Upper lobe of left lung (tissue), 6 donors: ENCODE results near the gene NPR3. TPM values are rescaled to one million over a fixed set of nuclear protein-coding genes. Genes with fewer than 3 reads are reported as not detected.

Experiments
- ATAC-seq, 2 donors: fragments of 200-7000 bp; cut with Tn5 transposase; one replicate each; pipeline ENCODE4 v1.9.1; 2022; ENCODE audit warnings: mild to moderate bottlenecking in 2 of 2, moderate library complexity in 2 of 2; ENCODE audit not compliant: low FRiP score in 2 of 2
- DNase-seq, 2 donors: peaks; one replicate each; pipeline ENCODE4 v3.0.0-alpha.2; 2019 to 2020
- H3K27ac ChIP-seq, 4 donors: fragments of 200-600 bp; sonication (generic); one replicate each; pipeline ENCODE4 v1.5.1; 2016 to 2019
- H3K27me3 ChIP-seq, 4 donors: fragments of 200-600 bp; sonication (generic); one replicate each; pipeline ENCODE4 v1.5.1; 2017 to 2019
- H3K36me3 ChIP-seq, 4 donors: fragments of 200-600 bp; sonication (generic); one replicate each; pipeline ENCODE4 v1.5.1; 2016 to 2019
- H3K4me1 ChIP-seq, 4 donors: fragments of 200-600 bp; sonication (generic); one replicate each; pipeline ENCODE4 v1.5.1; 2018 to 2019
- H3K4me3 ChIP-seq, 4 donors: fragments of 200-600 bp; sonication (generic); one replicate each; pipeline ENCODE4 v1.5.1; 2017 to 2019; ENCODE audit warnings: mild to moderate bottlenecking in 2 of 4, moderate library complexity in 1 of 4
- H3K9me3 ChIP-seq, 4 donors: fragments of 200-600 bp; sonication (generic); one replicate each; pipeline ENCODE4 v1.5.1; 2018 to 2019
- EP300 ChIP-seq, 4 donors: sonication (generic); formaldehyde crosslinking; IDR thresholded peaks; one replicate each; pipeline ENCODE4 v1.5.1; 2017; ENCODE audit warnings: antibody characterized with exemption in 4 of 4, control low read depth in 2 of 4
- POLR2A ChIP-seq, 4 donors: fragments of 450-650 bp; IDR thresholded peaks; one replicate each; pipeline ENCODE4 v1.5.1; 2016 to 2017; ENCODE audit warnings: antibody characterized with exemption in 4 of 4, mild to moderate bottlenecking in 2 of 4
- POLR2AphosphoS5 ChIP-seq, 2 donors: sonication (generic); formaldehyde crosslinking; IDR thresholded peaks; one replicate each; pipeline ENCODE4 v1.5.1; 2017; ENCODE audit warnings: antibody characterized with exemption in 2 of 2
- WGBS, 2 donors: methylation state at CpG; one replicate each; pipeline ENCODE4 v1.1.5; 2017 to 2018; 5-methylcytosine and 5-hydroxymethylcytosine counted together
- total RNA-seq, 6 donors: library from RNA; depleted of rRNA in 4 of 6; stranded (reverse); fragments of >200 nt in 4 of 6; gene quantifications; one replicate each; pipeline versions ENCODE4 v1.1.0 to v1.2.1, GENCODE V29; 2016 to 2021
- TF ChIP-seq, protein P1 (sequence below), 6 experiments: fragments of 450-650 bp in 4 of 6; fragments of 200-600 bp in 2 of 6; sonication (generic) in 2 of 6; IDR thresholded peaks; one replicate each; pipeline ENCODE4 v1.5.1; 2016 to 2019; ENCODE audit warnings: antibody characterized with exemption in 6 of 6
- donor health status: DM: no; HTN: no; CAD: no; lungs with moderate emphysema.
- donor health status: DM: no; HTN: yes; CAD: no; lungs with severe emphysema.

The NPR3 gene
- total RNA-seq, 6 donors from 2014 or later: 6.3 to 53.3 (median 29.9) TPM

DNA sequence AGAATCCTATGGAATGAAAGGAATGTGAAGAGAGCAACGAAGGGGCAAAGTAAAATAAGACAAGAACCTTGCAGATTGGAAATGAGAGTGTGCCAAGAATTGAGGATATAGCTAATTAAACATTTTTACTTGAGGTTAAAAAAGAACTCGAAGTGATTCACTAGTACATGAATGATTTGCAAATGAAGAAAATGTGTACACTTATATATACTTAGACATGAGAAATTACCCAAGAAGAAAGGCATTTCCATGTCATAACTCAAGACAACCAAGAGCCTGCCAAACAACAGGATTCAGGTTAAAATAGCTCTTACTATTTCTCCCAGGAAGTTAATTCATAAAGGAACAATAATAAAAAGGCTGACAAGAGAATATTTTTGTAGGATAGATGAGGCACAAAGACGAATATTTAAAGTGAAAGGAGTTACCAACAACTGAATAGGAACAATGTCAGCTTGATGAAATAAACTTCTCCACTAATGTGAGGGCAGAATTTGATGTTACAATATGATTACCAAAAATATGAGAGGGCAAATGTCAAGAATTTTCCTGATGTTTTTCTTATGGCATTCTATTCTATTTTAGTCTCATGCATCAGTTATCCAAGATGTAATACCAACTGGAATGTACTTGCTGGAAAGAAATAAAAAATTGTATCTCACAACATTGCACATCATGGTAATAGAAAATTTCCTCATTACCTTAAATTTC is 18.9 kb upstream of the NPR3 start:
- no peaks in the 10 kb centered on the region for H3K9me3 ChIP-seq
- ATAC-seq (no peak), DNase-seq (no peak)
- TF ChIP-seq POLR2AphosphoS5 (IDR thresholded peaks at IDR 0.05) (no peak), POLR2A (IDR thresholded peaks at IDR 0.05) (no peak), EP300 (IDR thresholded peaks at IDR 0.05) (no peak)
- TF ChIP-seq, protein P1, sequence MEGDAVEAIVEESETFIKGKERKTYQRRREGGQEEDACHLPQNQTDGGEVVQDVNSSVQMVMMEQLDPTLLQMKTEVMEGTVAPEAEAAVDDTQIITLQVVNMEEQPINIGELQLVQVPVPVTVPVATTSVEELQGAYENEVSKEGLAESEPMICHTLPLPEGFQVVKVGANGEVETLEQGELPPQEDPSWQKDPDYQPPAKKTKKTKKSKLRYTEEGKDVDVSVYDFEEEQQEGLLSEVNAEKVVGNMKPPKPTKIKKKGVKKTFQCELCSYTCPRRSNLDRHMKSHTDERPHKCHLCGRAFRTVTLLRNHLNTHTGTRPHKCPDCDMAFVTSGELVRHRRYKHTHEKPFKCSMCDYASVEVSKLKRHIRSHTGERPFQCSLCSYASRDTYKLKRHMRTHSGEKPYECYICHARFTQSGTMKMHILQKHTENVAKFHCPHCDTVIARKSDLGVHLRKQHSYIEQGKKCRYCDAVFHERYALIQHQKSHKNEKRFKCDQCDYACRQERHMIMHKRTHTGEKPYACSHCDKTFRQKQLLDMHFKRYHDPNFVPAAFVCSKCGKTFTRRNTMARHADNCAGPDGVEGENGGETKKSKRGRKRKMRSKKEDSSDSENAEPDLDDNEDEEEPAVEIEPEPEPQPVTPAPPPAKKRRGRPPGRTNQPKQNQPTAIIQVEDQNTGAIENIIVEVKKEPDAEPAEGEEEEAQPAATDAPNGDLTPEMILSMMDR (IDR thresholded peaks at IDR 0.05): no peak
- WGBS, 2 donors: 33 to 41% methylated on average over 3 of the region's 3 CpGs
- no peak overlapping the region for H3K27ac ChIP-seq
- no peaks in the 10 kb centered on the region for H3K27me3 ChIP-seq
- no peak overlapping the region for H3K4me3 ChIP-seq
- H3K4me1 ChIP-seq: peaks cover 2 to 7% (median 5%) of the 10 kb centered on the region in 4 donors
- H3K36me3 ChIP-seq: no peaks in the 10 kb centered on the region

DNA sequence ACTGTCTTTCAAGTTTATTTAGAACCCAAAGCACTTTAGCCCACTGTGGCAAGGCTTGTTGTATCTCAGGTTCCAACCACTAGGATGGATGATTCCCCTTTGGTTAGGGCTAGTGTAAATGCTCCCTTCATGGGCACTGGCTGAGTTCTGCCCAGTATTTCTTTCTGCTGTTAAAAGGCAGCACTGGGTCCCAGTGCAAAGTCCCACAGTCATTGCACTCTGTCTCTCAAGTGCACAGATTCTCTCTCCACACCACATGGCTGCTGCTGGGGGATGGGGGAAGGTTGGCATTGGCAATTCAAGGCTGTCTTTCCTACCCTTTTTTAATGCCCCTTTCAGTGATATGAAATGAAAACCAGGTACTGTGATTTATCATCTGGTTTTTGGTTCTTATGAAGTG is 7.2 kb upstream of the NPR3 start:
- TF ChIP-seq EP300 (IDR thresholded peaks at IDR 0.05) (no peak), POLR2AphosphoS5 (IDR thresholded peaks at IDR 0.05) (no peak), POLR2A (IDR thresholded peaks at IDR 0.05) (no peak)
- TF ChIP-seq, protein P1 (IDR thresholded peaks at IDR 0.05): no peak
- DNase-seq (no peak), ATAC-seq (no peak)
- H3K36me3 ChIP-seq: no peaks in the 10 kb centered on the region
- no peak overlapping the region for H3K4me3 ChIP-seq
- H3K27ac ChIP-seq: no peak overlapping the region
- no peaks in the 10 kb centered on the region for H3K4me1 ChIP-seq
- no peaks in the 10 kb centered on the region for H3K27me3 ChIP-seq
- no peaks in the 10 kb centered on the region for H3K9me3 ChIP-seq

DNA sequence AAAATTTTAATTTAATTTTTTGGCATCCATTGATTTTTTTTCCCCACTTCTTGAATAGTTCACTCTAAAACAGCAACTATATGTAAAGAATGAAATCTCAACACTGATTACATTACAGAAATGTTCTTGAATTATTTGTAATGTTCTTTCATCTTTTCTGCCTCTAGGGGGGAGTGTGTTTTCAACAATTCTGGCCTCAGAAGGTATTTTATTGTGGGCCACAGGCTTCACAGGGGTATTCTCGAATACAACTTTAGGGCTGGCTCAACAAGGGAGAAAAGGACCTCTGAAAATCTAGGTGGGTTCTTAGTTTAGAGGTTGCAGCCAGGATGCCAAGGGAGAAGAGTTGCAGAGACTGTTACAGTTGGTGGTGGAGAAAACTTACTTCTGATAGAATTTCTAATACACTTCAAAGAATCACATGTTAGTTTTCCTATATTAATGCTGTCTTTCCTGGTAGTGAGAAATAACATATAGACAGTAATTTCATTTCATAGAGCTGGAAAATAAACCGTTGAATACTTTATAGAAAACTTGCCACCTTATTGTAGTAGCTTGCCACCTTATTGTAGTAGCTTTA is 3.6 kb upstream of the NPR3 start:
- ATAC-seq: no peak

DNA sequence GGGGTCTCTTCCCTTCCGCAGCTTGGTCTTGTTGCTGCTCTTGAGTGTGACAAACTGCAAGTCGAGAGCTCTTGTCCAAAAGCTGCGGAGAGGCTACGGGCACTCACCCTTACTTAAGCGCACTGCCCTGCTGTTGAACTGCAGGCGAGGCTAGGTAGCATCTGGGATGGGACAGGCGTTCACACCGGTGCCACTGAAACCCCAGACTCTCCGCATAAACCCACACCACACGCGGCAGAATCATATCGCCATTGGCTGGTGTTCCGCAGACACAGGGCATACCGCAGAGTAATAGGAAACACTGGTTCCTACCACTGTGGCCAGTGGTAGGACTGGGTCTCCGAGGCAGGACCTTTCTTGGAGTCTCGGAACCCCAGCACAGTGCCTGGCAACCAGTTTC is 2.2 kb upstream of the NPR3 start:
- H3K27me3 ChIP-seq: peaks cover 0 to 19% (median 11%) of the 10 kb centered on the region in 4 donors
- ATAC-seq (no peak), DNase-seq (no peak)
- H3K4me3 ChIP-seq: no peak overlapping the region
- peak overlapping the region in 1 of 4 donors; percentile 67 for H3K27ac ChIP-seq
- 68 to 72% methylated on average over 11 to 16 of the region's 16 CpGs for WGBS, 2 donors
- peaks cover 23 to 50% (median 37%) of the 10 kb centered on the region in 4 donors for H3K4me1 ChIP-seq
- no peaks in the 10 kb centered on the region for H3K36me3 ChIP-seq
- no peaks in the 10 kb centered on the region for H3K9me3 ChIP-seq
- no peak for TF ChIP-seq POLR2AphosphoS5 (IDR thresholded peaks at IDR 0.05)
- no peak for TF ChIP-seq EP300 (IDR thresholded peaks at IDR 0.05)
- TF ChIP-seq, protein P1 (IDR thresholded peaks at IDR 0.05): no peak
- no peak for TF ChIP-seq POLR2A (IDR thresholded peaks at IDR 0.05)

More for the DNA sequence above, 3.6 kb upstream of the NPR3 start:
- H3K36me3 ChIP-seq: no peaks in the 10 kb centered on the region
- TF ChIP-seq, protein P1 (IDR thresholded peaks at IDR 0.05): peak in 4 of 6 experiments; percentile 20 to 40 (median 25)
- TF ChIP-seq POLR2A (IDR thresholded peaks at IDR 0.05) (no peak), POLR2AphosphoS5 (IDR thresholded peaks at IDR 0.05) (no peak)
- H3K4me3 ChIP-seq: no peak overlapping the region
- 38 to 49% methylated on average over 2 of the region's 2 CpGs for WGBS, 2 donors
- no peak overlapping the region for H3K27ac ChIP-seq
- no peaks in the 10 kb centered on the region for H3K9me3 ChIP-seq
- peaks cover 16 to 35% (median 23%) of the 10 kb centered on the region in 4 donors for H3K4me1 ChIP-seq
- peaks cover 0 to 8% (median 3%) of the 10 kb centered on the region in 4 donors for H3K27me3 ChIP-seq
- DNase-seq: no peak
